Type B pancreatic cell (in vitro differentiated cells): ENCODE data around the gene MYO5B. TPM values are rescaled to one million over a fixed set of nuclear protein-coding genes. Genes with fewer than 3 reads are reported as not detected.
A peak's percentile ranks its signal among the peaks of the same experiment; 100 is the strongest.

Experiments used
- DNase-seq: peaks from one replicate; pipeline ENCODE4 v3.0.0; 2021; ENCODE audit warnings: mixed read lengths; ENCODE audit not compliant: unreplicated experiment; ENCODE audit errors: extremely low spot score
- H3K27ac Mint-ChIP-seq: 2 replicates; pipeline ENCODE4 v1.8.0; 2021; ENCODE audit warnings: mild to moderate bottlenecking, mixed read lengths
- H3K27me3 Mint-ChIP-seq: 2 replicates; pipeline ENCODE4 v1.8.0; 2021; ENCODE audit warnings: mixed read lengths
- H3K36me3 Mint-ChIP-seq: 2 replicates; pipeline ENCODE4 v1.8.0; 2021; ENCODE audit warnings: mixed read lengths
- H3K4me1 Mint-ChIP-seq: one replicate; pipeline ENCODE4 v1.8.0; 2021; ENCODE audit warnings: mixed read lengths; ENCODE audit not compliant: unreplicated experiment
- H3K4me3 Mint-ChIP-seq: 2 replicates; pipeline ENCODE4 v1.8.0; 2021; ENCODE audit warnings: mild to moderate bottlenecking, mixed read lengths
- H3K9me3 Mint-ChIP-seq: 2 replicates; pipeline ENCODE4 v1.8.0; 2021; ENCODE audit warnings: mixed read lengths
- total RNA-seq: library from RNA; stranded (reverse); gene quantifications from 2 replicates; pipeline ENCODE4 v1.2.1, GENCODE V29; 2021; ENCODE audit warnings: low replicate concordance
- TF ChIP-seq, protein P1 (sequence below): fragments of 200-600 bp; sonication (generic); conservative IDR thresholded peaks from 2 replicates; pipeline ENCODE4 v1.5.0; 2021; ENCODE audit warnings: antibody characterized with exemption, mild to moderate bottlenecking

Gene MYO5B
- total RNA-seq, 1 donor from 2014 or later = 51.7 TPM

DNA sequence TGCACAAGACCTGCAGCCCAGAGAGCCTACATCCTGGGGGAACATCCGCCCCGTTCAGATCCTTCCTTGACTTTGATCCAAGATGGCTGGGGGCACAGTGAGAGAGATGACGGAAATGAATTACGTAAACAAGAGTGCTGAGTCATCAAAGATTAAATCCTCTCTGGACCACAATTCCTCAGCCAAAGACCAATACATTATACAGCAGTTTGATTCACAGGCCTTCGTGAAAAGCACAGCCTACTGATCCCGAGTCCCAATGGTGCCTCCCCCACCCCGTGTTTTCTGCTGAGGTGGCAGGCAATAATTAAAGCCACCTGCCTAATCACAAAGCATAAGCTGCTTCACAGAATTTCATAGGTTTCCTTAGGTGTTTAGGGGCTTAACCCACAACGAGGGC is 43.0 kb downstream of the MYO5B start:
- H3K9me3 Mint-ChIP-seq = peaks cover 4% of the 10 kb centered on the region
- DNase-seq = no peak
- H3K4me1 Mint-ChIP-seq = peaks cover 13% of the 10 kb centered on the region
- peaks cover 5% of the 10 kb centered on the region for H3K36me3 Mint-ChIP-seq
- peak overlapping the region; percentile 31 for H3K4me3 Mint-ChIP-seq
- H3K27me3 Mint-ChIP-seq = no peaks in the 10 kb centered on the region
- H3K27ac Mint-ChIP-seq = peak overlapping the region; percentile 77
- TF ChIP-seq, protein P1, sequence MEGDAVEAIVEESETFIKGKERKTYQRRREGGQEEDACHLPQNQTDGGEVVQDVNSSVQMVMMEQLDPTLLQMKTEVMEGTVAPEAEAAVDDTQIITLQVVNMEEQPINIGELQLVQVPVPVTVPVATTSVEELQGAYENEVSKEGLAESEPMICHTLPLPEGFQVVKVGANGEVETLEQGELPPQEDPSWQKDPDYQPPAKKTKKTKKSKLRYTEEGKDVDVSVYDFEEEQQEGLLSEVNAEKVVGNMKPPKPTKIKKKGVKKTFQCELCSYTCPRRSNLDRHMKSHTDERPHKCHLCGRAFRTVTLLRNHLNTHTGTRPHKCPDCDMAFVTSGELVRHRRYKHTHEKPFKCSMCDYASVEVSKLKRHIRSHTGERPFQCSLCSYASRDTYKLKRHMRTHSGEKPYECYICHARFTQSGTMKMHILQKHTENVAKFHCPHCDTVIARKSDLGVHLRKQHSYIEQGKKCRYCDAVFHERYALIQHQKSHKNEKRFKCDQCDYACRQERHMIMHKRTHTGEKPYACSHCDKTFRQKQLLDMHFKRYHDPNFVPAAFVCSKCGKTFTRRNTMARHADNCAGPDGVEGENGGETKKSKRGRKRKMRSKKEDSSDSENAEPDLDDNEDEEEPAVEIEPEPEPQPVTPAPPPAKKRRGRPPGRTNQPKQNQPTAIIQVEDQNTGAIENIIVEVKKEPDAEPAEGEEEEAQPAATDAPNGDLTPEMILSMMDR = no peak

DNA sequence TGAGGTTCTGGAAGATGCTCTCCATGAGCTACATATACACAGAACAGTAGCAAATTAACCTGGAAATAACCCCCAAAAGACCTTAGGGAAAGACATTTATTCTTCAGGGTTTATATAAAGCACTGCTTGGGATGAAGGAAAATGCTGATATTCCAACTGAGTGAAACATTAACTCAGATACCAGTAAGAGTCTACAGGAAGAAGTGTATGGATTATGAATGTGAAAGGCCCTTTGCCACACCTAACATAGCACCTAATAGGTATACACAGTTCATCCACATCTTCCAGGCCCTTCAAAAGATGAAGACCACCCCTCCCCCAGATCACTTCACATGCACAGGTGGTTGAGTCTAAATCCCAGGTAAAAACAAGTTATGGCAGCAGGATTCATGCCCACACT is 50.4 kb downstream of the MYO5B start:
- no peaks in the 10 kb centered on the region for H3K27me3 Mint-ChIP-seq
- no peak for DNase-seq
- no peaks in the 10 kb centered on the region for H3K9me3 Mint-ChIP-seq
- no peak overlapping the region for H3K27ac Mint-ChIP-seq
- H3K4me1 Mint-ChIP-seq = peaks cover 14% of the 10 kb centered on the region
- TF ChIP-seq, protein P1 = no peak
- H3K36me3 Mint-ChIP-seq = no peaks in the 10 kb centered on the region
- H3K4me3 Mint-ChIP-seq = no peak overlapping the region

DNA sequence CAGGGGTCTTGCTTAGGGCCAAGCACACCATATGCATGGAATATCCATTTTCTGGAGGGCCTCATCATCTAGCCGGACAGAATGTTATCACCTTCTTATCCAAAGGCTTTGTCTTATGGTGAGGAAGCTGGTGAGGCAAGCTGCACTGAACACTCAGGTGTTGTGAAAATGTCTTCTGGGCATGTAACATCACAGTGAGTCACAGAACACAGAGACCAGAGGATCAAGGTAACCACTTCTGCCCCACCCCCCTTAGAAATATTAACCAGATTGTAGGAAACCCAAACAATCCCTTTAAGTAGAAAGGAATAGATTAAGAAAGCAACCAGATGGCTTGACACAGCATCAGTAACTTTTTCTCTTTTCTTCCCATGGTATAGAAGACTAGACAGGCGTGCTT is 51.1 kb downstream of the MYO5B start:
- Mint-ChIP-seq H3K4me3 (no peak overlapping the region), H3K27ac (no peak overlapping the region), H3K4me1 (peaks cover 14% of the 10 kb centered on the region), H3K9me3 (no peaks in the 10 kb centered on the region), H3K36me3 (no peaks in the 10 kb centered on the region), H3K27me3 (no peaks in the 10 kb centered on the region)
- TF ChIP-seq, protein P1 = no peak
- DNase-seq = no peak

DNA sequence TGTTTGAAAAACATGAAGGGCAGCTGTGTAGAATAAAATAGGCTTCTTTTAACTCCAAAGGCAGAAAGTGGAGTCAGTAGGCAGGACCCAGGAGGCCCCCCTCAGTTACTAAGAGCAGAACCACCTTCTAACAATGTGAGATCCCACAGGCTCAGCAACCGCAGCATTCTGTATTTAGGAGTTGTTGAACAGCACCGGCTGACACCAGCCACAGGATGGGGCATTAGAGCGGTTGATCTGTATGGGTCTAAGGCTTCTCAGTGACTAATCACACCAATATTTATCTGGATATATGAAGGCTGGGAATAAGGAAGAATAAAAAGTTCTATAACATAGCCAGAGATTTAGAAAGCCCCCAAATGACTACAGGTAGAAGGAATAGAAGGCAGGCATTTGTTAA is 51.7 kb downstream of the MYO5B start:
- Mint-ChIP-seq H3K27ac (peak overlapping the region; percentile 3), H3K36me3 (no peaks in the 10 kb centered on the region), H3K9me3 (no peaks in the 10 kb centered on the region), H3K27me3 (no peaks in the 10 kb centered on the region), H3K4me1 (peaks cover 14% of the 10 kb centered on the region), H3K4me3 (no peak overlapping the region)
- no peak for DNase-seq
- TF ChIP-seq, protein P1 = no peak

DNA sequence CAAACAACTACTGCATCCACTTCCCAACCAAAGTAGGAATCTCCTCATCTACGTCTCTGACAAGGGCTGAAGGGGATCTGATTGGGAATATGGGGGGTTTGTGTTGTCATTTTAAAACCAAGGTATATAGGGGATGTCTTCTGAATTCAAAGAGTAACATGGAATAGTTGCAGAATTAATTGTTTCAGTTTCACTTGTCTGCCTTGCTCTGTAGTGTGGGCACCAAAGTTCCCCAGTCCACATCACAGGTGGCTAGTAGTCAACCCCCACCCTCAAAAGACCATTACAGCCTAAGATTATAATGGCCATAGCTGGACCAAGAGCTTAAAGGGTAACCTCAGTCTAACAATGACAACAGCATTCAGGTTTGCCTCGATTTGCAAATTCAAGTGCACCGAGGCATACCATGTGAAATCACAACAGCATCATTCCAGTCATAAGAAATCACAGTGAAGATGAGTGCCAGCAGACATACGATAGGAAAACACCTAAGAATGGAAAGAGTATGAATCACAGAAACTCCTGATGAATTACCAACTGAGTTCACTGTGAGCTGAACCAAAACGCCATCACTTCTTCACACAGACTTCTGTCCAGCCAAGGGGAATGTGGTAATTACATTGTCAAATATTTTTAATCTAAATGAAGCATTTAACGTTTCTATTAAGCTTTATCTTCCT is 52.4 kb downstream of the MYO5B start:
- DNase-seq = no peak
- H3K27me3 Mint-ChIP-seq = no peaks in the 10 kb centered on the region
- TF ChIP-seq, protein P1 = no peak
- H3K36me3 Mint-ChIP-seq = no peaks in the 10 kb centered on the region
- H3K4me3 Mint-ChIP-seq = no peak overlapping the region
- H3K27ac Mint-ChIP-seq = peak overlapping the region; percentile 3
- H3K4me1 Mint-ChIP-seq = peaks cover 14% of the 10 kb centered on the region
- H3K9me3 Mint-ChIP-seq = no peaks in the 10 kb centered on the region
